ENCODE data around the gene KRTAP12-1.

DNA sequence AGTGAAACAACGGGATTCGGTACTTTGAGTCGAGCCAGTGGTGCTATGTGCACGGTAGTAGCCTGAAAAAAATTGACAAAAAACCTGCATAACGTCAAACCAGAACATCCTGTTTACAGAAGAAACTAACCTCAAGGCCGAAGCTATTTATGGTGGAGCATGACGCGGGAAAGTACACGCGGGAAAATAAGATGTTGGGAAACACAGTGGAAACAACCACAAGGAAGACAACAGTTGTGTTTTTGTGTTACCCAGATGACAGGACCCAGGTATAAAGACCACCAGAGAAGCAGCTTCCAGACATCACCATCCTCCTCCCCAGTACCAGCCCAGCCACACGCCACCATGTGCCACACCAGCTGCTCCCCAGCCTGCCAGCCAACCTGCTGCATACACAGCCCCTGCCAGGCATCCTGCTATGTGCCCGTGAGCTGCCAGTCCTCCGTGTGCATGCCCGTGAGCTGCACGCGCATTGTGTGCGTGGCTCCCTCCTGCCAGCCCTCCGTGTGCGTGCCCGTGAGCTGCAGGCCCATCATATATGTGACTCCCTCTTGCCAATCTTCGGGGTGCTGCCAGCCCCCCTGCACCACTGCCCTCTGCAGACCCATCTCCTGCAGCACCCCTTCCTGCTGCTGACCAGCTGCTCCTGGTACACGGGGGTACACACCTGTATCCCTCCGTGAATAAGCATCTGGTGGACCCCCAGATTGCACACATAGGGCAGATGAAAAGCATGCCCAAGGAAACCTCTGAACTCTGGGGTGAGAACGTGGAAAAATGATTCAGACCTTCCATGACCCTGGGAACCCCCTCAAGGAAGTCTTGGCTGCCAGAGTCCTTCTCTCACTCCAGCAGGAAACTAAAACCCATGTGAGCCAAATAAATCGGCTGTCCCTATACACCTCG, 24.1 kb downstream of the KRTAP12-1 start, which contains the start of gene KRTAP12-3:
- TF ChIP-seq POLR2AphosphoS5 (IDR thresholded peaks at IDR 0.05; ENCODE audit: low read depth, low read length) (no peak), SIN3A (IDR thresholded peaks at IDR 0.05; ENCODE audit: borderline replicate concordance, insufficient read depth, low read length) (no peak)
- TF ChIP-seq, protein P1, sequence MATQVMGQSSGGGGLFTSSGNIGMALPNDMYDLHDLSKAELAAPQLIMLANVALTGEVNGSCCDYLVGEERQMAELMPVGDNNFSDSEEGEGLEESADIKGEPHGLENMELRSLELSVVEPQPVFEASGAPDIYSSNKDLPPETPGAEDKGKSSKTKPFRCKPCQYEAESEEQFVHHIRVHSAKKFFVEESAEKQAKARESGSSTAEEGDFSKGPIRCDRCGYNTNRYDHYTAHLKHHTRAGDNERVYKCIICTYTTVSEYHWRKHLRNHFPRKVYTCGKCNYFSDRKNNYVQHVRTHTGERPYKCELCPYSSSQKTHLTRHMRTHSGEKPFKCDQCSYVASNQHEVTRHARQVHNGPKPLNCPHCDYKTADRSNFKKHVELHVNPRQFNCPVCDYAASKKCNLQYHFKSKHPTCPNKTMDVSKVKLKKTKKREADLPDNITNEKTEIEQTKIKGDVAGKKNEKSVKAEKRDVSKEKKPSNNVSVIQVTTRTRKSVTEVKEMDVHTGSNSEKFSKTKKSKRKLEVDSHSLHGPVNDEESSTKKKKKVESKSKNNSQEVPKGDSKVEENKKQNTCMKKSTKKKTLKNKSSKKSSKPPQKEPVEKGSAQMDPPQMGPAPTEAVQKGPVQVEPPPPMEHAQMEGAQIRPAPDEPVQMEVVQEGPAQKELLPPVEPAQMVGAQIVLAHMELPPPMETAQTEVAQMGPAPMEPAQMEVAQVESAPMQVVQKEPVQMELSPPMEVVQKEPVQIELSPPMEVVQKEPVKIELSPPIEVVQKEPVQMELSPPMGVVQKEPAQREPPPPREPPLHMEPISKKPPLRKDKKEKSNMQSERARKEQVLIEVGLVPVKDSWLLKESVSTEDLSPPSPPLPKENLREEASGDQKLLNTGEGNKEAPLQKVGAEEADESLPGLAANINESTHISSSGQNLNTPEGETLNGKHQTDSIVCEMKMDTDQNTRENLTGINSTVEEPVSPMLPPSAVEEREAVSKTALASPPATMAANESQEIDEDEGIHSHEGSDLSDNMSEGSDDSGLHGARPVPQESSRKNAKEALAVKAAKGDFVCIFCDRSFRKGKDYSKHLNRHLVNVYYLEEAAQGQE (IDR thresholded peaks at IDR 0.05; ENCODE audit: insufficient read depth in 1 of 2, low read depth in 2 of 2, low read length in 2 of 2): no peak

All from PFSK-1 (cell line).